Measurements from ENCODE around the gene CD36.

DNA sequence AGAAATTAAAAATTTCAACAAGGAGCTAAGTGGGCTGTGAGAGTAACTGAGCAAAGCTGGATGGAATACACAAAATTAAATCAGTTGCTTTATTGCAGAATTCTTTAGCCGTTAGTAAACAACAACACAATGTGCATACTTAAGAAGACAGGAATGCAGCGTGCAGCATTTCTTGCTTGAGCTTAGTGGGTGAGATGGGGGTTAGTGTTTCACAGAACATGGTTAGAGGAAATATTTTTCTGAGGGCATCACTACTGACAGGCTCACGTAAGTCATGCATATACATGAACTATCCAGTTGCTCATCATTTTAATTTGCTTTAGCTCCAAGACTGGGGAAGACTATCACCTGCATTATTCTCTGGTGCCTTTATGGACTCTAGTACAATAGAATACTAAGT lies 80.8 kb downstream of the CD36 start:
- TF ChIP-seq, protein P1, sequence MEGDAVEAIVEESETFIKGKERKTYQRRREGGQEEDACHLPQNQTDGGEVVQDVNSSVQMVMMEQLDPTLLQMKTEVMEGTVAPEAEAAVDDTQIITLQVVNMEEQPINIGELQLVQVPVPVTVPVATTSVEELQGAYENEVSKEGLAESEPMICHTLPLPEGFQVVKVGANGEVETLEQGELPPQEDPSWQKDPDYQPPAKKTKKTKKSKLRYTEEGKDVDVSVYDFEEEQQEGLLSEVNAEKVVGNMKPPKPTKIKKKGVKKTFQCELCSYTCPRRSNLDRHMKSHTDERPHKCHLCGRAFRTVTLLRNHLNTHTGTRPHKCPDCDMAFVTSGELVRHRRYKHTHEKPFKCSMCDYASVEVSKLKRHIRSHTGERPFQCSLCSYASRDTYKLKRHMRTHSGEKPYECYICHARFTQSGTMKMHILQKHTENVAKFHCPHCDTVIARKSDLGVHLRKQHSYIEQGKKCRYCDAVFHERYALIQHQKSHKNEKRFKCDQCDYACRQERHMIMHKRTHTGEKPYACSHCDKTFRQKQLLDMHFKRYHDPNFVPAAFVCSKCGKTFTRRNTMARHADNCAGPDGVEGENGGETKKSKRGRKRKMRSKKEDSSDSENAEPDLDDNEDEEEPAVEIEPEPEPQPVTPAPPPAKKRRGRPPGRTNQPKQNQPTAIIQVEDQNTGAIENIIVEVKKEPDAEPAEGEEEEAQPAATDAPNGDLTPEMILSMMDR (IDR thresholded peaks at IDR 0.05) = no peak
- no peak for TF ChIP-seq POLR2A (IDR thresholded peaks at IDR 0.05)

Measured in prostate gland (tissue), 2 donors.